ENCODE measurements around the gene SLC11A2. TPM values are rescaled to one million over a fixed set of nuclear protein-coding genes. Genes with fewer than 3 reads are reported as not detected.

Gene SLC11A2
- polyA plus RNA-seq, 1 of the 3 experiments (the other 2 are of a cell fraction), result 27.7 TPM

DNA sequence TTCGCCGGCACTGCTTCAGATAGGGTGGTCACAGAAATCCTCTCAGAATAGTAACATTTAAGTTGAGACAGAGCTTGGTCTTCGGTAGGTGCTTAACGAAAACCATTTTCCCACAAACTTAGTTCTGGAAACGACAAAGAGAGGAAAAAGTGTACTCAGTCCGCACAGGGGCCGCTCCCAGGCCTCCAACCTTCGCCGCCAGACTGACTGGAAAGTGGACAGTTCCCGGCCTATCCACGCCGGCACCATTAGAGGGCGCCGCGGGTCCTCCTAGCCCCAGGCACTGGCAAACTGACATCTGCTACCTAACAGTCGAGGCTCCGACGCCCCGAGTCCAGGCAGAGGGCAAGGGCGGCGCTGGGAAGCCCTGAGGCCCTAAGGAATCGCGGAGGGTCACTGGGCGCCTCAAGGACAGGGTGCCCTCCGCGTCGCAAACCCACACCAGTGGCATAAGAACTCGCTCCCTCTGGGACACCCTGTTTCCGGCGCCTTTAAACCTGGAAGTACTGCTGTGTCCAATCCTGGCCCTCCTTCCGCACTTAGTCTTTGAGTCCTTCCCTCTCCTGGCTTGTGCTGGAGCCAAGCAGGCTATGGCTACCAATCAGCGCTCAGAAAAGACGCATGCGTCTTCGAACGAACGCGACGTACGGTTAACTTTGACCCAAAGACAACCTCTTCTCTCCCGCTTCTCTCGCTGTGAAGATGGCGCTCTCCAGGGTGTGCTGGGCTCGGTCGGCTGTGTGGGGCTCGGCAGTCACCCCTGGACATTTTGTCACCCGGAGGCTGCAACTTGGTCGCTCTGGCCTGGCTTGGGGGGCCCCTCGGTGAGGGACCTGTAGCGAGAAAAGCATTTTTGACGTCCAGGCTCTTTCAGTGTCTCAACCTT, 21.7 kb upstream of the SLC11A2 start, which contains the start of gene LETMD1 (continued):
- TF ChIP-seq, protein P1, sequence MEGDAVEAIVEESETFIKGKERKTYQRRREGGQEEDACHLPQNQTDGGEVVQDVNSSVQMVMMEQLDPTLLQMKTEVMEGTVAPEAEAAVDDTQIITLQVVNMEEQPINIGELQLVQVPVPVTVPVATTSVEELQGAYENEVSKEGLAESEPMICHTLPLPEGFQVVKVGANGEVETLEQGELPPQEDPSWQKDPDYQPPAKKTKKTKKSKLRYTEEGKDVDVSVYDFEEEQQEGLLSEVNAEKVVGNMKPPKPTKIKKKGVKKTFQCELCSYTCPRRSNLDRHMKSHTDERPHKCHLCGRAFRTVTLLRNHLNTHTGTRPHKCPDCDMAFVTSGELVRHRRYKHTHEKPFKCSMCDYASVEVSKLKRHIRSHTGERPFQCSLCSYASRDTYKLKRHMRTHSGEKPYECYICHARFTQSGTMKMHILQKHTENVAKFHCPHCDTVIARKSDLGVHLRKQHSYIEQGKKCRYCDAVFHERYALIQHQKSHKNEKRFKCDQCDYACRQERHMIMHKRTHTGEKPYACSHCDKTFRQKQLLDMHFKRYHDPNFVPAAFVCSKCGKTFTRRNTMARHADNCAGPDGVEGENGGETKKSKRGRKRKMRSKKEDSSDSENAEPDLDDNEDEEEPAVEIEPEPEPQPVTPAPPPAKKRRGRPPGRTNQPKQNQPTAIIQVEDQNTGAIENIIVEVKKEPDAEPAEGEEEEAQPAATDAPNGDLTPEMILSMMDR (IDR thresholded peaks at IDR 0.05), result peak; percentile 93
- TF ChIP-seq YY1 (IDR thresholded peaks at IDR 0.05; ENCODE audit: low read depth) (peak; percentile 92), SMC3 (IDR thresholded peaks at IDR 0.05; ENCODE audit: low read depth, low read length) (peak; percentile 56), CHD2 (IDR thresholded peaks at IDR 0.05; ENCODE audit: low read length, partially characterized antibody) (peak; percentile 28), GABPA (IDR thresholded peaks at IDR 0.05; ENCODE audit: low read depth) (peak; percentile 87), FOXM1 (IDR thresholded peaks at IDR 0.05; ENCODE audit: low read depth) (no peak), TAF1 (IDR thresholded peaks at IDR 0.05; ENCODE audit: borderline replicate concordance, low read depth, low read length) (peak; percentile 76)
- TF ChIP-seq, protein P2, sequence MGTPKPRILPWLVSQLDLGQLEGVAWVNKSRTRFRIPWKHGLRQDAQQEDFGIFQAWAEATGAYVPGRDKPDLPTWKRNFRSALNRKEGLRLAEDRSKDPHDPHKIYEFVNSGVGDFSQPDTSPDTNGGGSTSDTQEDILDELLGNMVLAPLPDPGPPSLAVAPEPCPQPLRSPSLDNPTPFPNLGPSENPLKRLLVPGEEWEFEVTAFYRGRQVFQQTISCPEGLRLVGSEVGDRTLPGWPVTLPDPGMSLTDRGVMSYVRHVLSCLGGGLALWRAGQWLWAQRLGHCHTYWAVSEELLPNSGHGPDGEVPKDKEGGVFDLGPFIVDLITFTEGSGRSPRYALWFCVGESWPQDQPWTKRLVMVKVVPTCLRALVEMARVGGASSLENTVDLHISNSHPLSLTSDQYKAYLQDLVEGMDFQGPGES (IDR thresholded peaks at IDR 0.05; ENCODE audit: low read depth, low read length), result no peak; the same call in 1 of the 2 replicates
- TF ChIP-seq, protein P3, sequence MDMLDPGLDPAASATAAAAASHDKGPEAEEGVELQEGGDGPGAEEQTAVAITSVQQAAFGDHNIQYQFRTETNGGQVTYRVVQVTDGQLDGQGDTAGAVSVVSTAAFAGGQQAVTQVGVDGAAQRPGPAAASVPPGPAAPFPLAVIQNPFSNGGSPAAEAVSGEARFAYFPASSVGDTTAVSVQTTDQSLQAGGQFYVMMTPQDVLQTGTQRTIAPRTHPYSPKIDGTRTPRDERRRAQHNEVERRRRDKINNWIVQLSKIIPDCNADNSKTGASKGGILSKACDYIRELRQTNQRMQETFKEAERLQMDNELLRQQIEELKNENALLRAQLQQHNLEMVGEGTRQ (IDR thresholded peaks at IDR 0.05; ENCODE audit: borderline replicate concordance, low read depth, low read length), result no peak

DNA sequence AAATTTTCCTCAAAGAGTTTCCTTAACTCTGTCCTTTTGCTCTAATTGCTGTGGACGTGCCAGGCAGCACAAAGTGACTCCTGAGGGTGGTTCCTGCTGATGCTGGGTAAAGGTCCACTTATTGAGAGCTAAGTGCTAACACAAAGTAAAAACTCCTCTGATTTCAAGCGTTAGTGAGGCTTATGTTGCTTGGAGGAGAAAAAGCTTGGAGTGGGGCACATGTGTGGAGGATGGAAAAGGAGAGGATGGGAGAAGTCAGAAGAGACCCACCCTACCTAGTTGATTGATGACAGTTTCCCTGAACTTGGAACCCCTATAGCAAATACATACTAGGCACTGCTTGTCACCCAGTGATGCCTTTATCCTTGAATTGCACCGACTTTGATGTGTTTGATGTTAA, 10.1 kb upstream of the SLC11A2 start:
- peaks cover 12% of the 10 kb centered on the region for H3F3A ChIP-seq (replicated peaks; ENCODE audit: insufficient read depth)
- ChIA-PET POLR2A (interaction anchor here (2.1 kb wide), 1 partner anchor 10 kb away, joined by 4 read pairs; the partner anchor contains the start of gene SLC11A2), CTCF (interaction anchor here (1.3 kb wide), 1 partner anchor 11 kb away, joined by 5 read pairs; the partner anchor contains the start of gene LETMD1)
- 0 out of 4 replicates have a peak, but pooled peaks cover 0 to 4% of the 10 kb centered on the region in 2 experiments for H3K4me1 ChIP-seq (ENCODE audit: control insufficient read depth in 1 of 2, insufficient read depth in 2 of 2, low read depth in 1 of 2, low read length in 1 of 2)
- WGBS (ENCODE audit: low lambda C conversion rate), result 77% methylated on average over 3 of the region's 3 CpGs
- no peaks in the 10 kb centered on the region for H3K36me3 ChIP-seq (replicated peaks in 1 of 2; ENCODE audit: control insufficient read depth in 1 of 2, insufficient read depth in 2 of 2, low read length in 1 of 2)
- no peak overlapping the region for H3K4me3 ChIP-seq (ENCODE audit: low read depth in 2 of 2, low read length in 1 of 2)
- no peak overlapping the region for H3K4me2 ChIP-seq
- TF ChIP-seq RCOR1 (IDR thresholded peaks at IDR 0.05; ENCODE audit: low read length) (no peak), FOXJ3 (CRISPR knock-in tag; IDR thresholded peaks at IDR 0.05) (no peak), POLR2AphosphoS5 (IDR thresholded peaks at IDR 0.05; ENCODE audit: low read depth, low read length) (no peak), TCF12 (IDR thresholded peaks at IDR 0.05) (no peak), EZH2phosphoT487 (IDR thresholded peaks at IDR 0.05; ENCODE audit: borderline replicate concordance, low read depth) (no peak), TAF1 (IDR thresholded peaks at IDR 0.05; ENCODE audit: borderline replicate concordance, low read depth, low read length) (no peak), MXI1 (IDR thresholded peaks at IDR 0.05; ENCODE audit: low read depth, low read length) (no peak), ELF1 (IDR thresholded peaks at IDR 0.05) (no peak), SMC3 (IDR thresholded peaks at IDR 0.05; ENCODE audit: low read depth, low read length) (no peak), RFX5 (IDR thresholded peaks at IDR 0.05; ENCODE audit: low read length) (no peak), MEF2A (IDR thresholded peaks at IDR 0.05; ENCODE audit: borderline replicate concordance, low read depth) (no peak), GABPA (IDR thresholded peaks at IDR 0.05; ENCODE audit: low read depth) (no peak), EP300 (IDR thresholded peaks at IDR 0.05; ENCODE audit: borderline replicate concordance in 1 of 2, low read depth in 1 of 2, low read length in 1 of 2) (no peak)
- TF ChIP-seq, protein P4, sequence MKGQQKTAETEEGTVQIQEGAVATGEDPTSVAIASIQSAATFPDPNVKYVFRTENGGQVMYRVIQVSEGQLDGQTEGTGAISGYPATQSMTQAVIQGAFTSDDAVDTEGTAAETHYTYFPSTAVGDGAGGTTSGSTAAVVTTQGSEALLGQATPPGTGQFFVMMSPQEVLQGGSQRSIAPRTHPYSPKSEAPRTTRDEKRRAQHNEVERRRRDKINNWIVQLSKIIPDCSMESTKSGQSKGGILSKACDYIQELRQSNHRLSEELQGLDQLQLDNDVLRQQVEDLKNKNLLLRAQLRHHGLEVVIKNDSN (IDR thresholded peaks at IDR 0.05; ENCODE audit: borderline replicate concordance, low read depth), result no peak
- TF ChIP-seq, protein P5, sequence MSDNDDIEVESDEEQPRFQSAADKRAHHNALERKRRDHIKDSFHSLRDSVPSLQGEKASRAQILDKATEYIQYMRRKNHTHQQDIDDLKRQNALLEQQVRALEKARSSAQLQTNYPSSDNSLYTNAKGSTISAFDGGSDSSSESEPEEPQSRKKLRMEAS (IDR thresholded peaks at IDR 0.05; ENCODE audit: low read depth), result no peak
- TF ChIP-seq, protein P3 (IDR thresholded peaks at IDR 0.05; ENCODE audit: borderline replicate concordance, low read depth, low read length), result no peak
- H3K9me3 ChIP-seq, result no peaks in the 10 kb centered on the region
- no peak overlapping the region for H3K9ac ChIP-seq
- H3K27me3 ChIP-seq (ENCODE audit: insufficient read depth), result no peaks in the 10 kb centered on the region
- no peaks in the 10 kb centered on the region for H4K20me1 ChIP-seq (ENCODE audit: insufficient read depth)
- H3K27ac ChIP-seq (ENCODE audit: low read depth in 2 of 2, low read length in 1 of 2), result no peak overlapping the region
- H3K79me2 ChIP-seq (ENCODE audit: insufficient read depth), result no peaks in the 10 kb centered on the region
- no peak for DNase-seq
- no peak overlapping the region for H2AFZ ChIP-seq (ENCODE audit: low read depth)
- no peaks in the 10 kb centered on the region for H3K9me2 ChIP-seq
